Activated CD8-positive, alpha-beta T cell treated with anti-CD3 and anti-CD28 coated beads, Interleukin-2, amount 10 ng/mL, durations not matched to agents 7 days and 5 days (primary cell): ENCODE measurements around the gene AKR1D1. TPM values are rescaled to one million over a fixed set of nuclear protein-coding genes. Genes with fewer than 3 reads are reported as not detected.
"Not testable (repeated sequence)": the region's sequence is repeated elsewhere in the genome, so short reads cannot be mapped to it uniquely, and the experiment has no call there.

Source experiments
- ATAC-seq: fragments of 150-1000 bp; cut with Tn5 transposase; one replicate; pipeline ENCODE4 v1.10.0; 2021; ENCODE audit warnings: moderate library complexity
- CTCF ChIA-PET: fragments of 350-600 bp; sonication (Branson Sonifier 250); formaldehyde crosslinking; loops from one replicate; lab custom pipeline; 2021; ENCODE audit warnings: antibody characterized with exemption; lab: Charles Lee
- POLR2A ChIA-PET: fragments of 350-600 bp; sonication (Branson Sonifier 250); formaldehyde crosslinking; loops from one replicate; lab custom pipeline; 2021; ENCODE audit warnings: antibody characterized with exemption; lab: Charles Lee
- DNase-seq: peaks from one replicate; pipeline ENCODE4 v3.0.0-alpha.2; 2020
- H3K27ac Mint-ChIP-seq: one replicate; pipeline ENCODE4 v1.8.0; 2021; ENCODE audit warnings: mild to moderate bottlenecking, mixed read lengths
- H3K27me3 Mint-ChIP-seq: one replicate; pipeline ENCODE4 v1.8.0; 2021; ENCODE audit warnings: low read depth, mixed read lengths
- H3K36me3 Mint-ChIP-seq: one replicate; pipeline ENCODE4 v1.8.0; 2021; ENCODE audit warnings: low read depth, mixed read lengths
- H3K4me1 Mint-ChIP-seq: one replicate; pipeline ENCODE4 v1.8.0; 2021; ENCODE audit warnings: low read depth, mixed read lengths
- H3K4me3 Mint-ChIP-seq: one replicate; pipeline ENCODE4 v1.8.0; 2021; ENCODE audit warnings: mild to moderate bottlenecking, mixed read lengths
- H3K9me3 Mint-ChIP-seq: one replicate; pipeline ENCODE4 v1.8.0; 2022; ENCODE audit warnings: mixed read lengths; ENCODE audit not compliant: insufficient read depth
- total RNA-seq, 2 experiments: library from RNA; stranded (reverse); gene quantifications; one replicate each; pipeline ENCODE4 v1.2.3, GENCODE V29; 2021

AKR1D1 gene
- total RNA-seq, 2 experiments from 2014 or later = not detected

DNA sequence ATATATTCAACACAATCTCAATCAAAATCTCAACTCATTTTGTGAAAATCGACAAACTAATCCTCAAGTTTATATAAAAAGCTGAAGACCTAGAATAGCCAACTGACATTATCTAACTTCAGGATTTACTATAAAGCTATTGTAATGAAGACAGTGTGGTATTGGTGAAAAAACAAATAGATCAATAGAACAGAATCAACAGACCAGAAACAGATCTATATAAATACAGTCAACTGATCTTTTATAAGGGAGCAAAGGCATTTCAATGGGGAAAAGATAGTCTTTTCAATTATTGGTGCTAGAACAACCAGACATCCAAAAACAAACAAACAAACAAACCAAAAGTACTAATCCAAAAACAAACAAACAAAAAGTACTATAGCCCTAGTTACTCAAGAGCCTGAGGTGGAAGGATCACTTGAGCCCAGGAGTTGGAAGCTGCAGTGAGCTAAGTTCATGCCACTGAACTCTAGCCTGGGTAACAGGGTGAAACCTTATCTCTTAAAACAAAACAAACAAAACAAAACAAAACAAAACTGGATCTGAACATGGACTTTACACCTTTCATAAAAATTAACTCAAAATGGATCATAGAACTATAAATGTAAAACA lies 26.6 kb upstream of the AKR1D1 start:
- Mint-ChIP-seq H3K4me3 (no peak overlapping the region), H3K27ac (no peak overlapping the region), H3K36me3 (no peaks in the 10 kb centered on the region), H3K27me3 (peaks cover 8% of the 10 kb centered on the region), H3K4me1 (no peaks in the 10 kb centered on the region), H3K9me3 (no peaks in the 10 kb centered on the region)
- POLR2A ChIA-PET = no interaction called here
- CTCF ChIA-PET = no interaction called here
- DNase-seq (no peak), ATAC-seq (no peak)

DNA sequence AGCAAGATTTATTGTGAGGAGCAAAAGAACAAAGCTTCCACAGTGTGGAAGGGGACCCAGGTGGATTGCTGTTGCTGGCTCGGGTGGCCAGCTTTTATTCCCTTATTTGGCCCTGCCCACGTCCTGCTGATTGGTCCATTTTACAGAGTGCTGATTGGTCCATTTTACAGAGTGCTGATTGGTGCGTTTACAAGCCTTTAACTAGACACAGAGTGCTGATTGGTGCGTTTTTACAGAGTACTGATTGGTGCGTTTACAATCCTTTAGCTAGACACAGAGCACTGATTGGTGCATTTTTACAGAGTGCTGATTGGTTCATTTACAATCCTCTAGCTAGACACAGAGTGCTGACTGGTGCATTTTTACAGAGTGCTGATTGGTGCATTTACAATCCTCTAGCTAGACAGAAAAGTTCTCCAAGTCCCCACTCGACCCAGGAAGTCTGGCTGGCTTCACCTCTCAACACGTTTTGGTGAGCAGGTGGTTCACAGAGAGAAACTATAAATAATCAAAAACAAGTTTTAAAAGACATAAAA lies 24.5 kb upstream of the AKR1D1 start:
- POLR2A ChIA-PET, H3K4me3 Mint-ChIP-seq: not testable (repeated sequence)

DNA sequence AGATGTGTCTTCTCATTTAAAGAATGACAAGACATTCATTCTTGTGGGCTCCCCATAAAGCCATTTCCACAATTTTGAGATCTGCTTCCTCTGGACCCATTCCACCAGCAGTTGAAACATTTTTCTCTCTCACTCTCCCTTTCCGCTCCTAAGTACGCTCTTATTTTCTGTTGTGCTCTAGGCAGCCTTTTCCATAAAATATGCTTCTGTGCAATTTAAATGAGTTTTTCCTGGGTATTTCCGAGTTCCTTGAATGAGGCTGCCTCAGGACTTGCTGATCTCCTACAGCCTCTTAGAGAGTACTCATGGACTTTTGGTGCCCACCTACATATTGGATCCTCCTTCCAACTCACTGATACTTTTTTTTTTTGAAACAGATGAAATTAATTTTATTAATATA lies 23.6 kb upstream of the AKR1D1 start:
- Mint-ChIP-seq H3K27me3 (peaks cover 8% of the 10 kb centered on the region), H3K4me3 (no peak overlapping the region), H3K36me3 (no peaks in the 10 kb centered on the region), H3K4me1 (no peaks in the 10 kb centered on the region), H3K27ac (no peak overlapping the region), H3K9me3 (no peaks in the 10 kb centered on the region)
- ChIA-PET CTCF (no interaction called here), POLR2A (no interaction called here)
- no peak for DNase-seq
- ATAC-seq = no peak

More for the DNA sequence above, 24.5 kb upstream of the AKR1D1 start:
- H3K27me3 Mint-ChIP-seq, ATAC-seq, H3K9me3 Mint-ChIP-seq, H3K36me3 Mint-ChIP-seq, DNase-seq, CTCF ChIA-PET, H3K27ac Mint-ChIP-seq, H3K4me1 Mint-ChIP-seq: not testable (repeated sequence)

DNA sequence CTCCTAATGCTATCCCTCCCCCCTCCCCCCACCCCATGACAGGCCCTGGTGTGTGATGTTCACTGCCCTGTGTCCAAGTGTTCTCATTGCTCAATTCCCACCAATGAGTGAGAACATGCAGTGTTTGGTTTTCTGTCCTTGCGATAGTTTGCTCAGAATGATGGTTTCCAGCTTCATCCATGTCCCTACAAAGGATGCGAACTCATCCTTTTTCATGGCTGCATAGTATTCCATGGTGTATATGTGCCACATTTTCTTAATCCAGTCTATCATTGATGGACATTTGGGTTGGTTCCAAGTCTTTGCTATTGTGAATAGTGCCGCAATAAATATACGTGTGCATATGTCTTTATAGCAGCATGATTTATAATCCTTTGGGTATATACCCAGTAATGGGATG lies 20.6 kb upstream of the AKR1D1 start:
- H3K9me3 Mint-ChIP-seq, POLR2A ChIA-PET, H3K27ac Mint-ChIP-seq, ATAC-seq, H3K4me3 Mint-ChIP-seq, CTCF ChIA-PET, DNase-seq, H3K27me3 Mint-ChIP-seq, H3K4me1 Mint-ChIP-seq, H3K36me3 Mint-ChIP-seq: not testable (repeated sequence)

DNA sequence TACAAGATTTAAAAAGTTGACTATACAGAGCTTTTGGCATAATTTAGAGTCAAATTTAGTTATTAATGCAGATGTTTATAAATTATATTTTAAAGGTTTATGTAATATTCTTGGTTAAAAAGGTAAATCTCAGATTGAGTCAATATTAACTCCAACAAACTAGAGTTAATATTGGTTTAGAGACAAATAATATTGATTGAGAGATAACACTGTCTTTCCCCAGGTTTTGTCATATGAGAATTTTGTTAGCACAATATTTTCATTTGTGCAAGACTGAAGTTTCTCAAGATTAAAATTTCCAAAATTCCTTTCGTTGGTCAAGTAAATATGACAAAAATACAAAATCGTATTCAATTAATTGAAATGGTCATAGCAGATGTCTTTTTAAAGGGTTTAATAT lies 12.9 kb upstream of the AKR1D1 start:
- ATAC-seq (no peak), DNase-seq (no peak)
- H3K36me3 Mint-ChIP-seq = no peaks in the 10 kb centered on the region
- ChIA-PET POLR2A (no interaction called here), CTCF (no interaction called here)
- H3K4me3 Mint-ChIP-seq = no peak overlapping the region
- H3K27ac Mint-ChIP-seq = no peak overlapping the region
- no peaks in the 10 kb centered on the region for H3K9me3 Mint-ChIP-seq
- H3K4me1 Mint-ChIP-seq = no peaks in the 10 kb centered on the region
- peaks cover 2% of the 10 kb centered on the region for H3K27me3 Mint-ChIP-seq

DNA sequence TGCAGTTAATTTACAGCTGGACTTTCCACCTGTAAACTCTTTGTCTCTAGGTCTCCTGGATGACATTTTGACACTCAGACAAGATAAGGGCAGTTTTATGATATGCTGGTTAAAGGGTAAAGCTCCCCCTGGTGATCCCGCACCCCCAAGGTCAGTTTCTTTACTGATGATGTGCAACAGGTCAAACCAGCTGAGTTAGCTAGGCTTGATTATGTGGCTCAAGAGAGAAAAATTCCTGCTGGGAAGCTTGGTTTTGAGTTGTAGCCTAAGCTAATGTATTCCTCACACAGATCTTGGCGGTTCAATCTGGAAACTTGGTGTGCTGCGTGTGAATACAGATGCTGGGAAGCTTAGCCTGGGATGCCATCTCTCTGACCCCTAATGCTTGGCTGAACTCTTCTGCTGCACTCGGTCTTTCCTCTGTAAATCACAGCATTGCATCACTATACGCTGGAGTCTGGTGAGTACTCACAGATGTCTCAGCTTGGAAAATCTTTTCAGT lies 11.4 kb upstream of the AKR1D1 start:
- no peaks in the 10 kb centered on the region for H3K36me3 Mint-ChIP-seq
- ATAC-seq = no peak
- no peaks in the 10 kb centered on the region for H3K4me1 Mint-ChIP-seq
- DNase-seq = no peak
- H3K4me3 Mint-ChIP-seq = no peak overlapping the region
- peaks cover 2% of the 10 kb centered on the region for H3K27me3 Mint-ChIP-seq
- CTCF ChIA-PET = no interaction called here
- no peaks in the 10 kb centered on the region for H3K9me3 Mint-ChIP-seq
- H3K27ac Mint-ChIP-seq = no peak overlapping the region
- POLR2A ChIA-PET = no interaction called here

DNA sequence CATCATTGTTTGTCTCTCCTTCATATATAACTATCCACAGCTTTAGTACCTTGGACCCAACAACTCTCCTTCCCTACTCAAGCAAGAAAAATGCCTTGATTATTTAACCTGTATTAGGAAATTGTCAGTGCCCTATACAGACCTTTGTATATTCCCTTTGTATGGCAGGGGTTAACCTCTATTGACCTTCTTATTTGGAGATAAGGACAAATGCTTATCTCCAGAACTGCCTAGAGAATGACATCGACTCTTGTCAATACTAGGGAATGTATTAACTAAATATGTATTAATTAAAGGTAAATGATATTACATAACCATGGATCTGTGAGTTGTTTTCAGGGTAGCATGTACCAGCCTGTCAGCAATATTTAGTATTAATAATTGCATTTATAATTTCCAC lies 10.4 kb upstream of the AKR1D1 start:
- Mint-ChIP-seq H3K27me3 (peaks cover 4% of the 10 kb centered on the region), H3K36me3 (no peaks in the 10 kb centered on the region), H3K4me1 (no peaks in the 10 kb centered on the region), H3K27ac (no peak overlapping the region), H3K4me3 (no peak overlapping the region), H3K9me3 (no peaks in the 10 kb centered on the region)
- ChIA-PET POLR2A (no interaction called here), CTCF (no interaction called here)
- ATAC-seq (no peak), DNase-seq (no peak)

DNA sequence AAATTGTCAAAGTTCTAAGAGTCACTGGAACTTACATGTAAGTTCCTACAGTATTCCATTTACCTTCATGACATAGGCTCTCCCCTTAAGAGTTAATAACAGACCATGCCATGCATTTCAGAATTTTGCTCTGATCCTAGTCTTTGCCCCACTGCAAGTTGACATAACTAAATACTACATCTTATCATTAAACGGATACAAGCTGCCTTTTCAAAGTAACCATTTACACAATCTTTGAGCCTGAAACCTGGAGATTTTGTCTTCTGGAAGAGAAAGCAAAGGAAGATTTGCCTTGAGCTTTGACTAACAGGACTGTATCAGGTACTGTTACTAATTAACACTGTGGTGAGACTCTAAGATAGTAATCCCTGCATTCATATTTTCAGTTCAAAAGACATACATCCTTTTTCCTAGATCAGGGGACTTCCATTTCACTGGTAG lies 9.3 kb upstream of the AKR1D1 start:
- Mint-ChIP-seq H3K27me3 (peaks cover 6% of the 10 kb centered on the region), H3K4me3 (no peak overlapping the region), H3K9me3 (no peaks in the 10 kb centered on the region), H3K27ac (no peak overlapping the region), H3K4me1 (no peaks in the 10 kb centered on the region), H3K36me3 (no peaks in the 10 kb centered on the region)
- CTCF ChIA-PET = no interaction called here
- POLR2A ChIA-PET = no interaction called here
- DNase-seq (no peak), ATAC-seq (no peak)

DNA sequence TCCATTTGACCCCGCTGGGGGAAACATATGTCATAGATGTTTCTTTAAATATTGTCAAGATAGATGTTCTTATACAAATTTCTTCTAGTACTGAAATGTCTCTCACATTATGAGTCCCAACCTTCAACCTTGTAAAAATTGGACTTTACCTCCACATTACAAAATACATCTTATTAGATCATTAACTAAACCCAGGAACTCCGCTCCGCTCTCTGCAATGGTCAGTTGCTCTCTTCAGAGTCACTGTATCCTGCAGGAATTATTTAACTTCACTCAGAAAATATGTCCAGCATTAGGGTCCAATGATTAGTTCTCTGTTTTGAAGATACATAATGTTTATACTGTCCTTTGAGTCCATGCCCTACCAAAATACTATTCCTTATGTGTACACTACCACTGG lies 8.5 kb upstream of the AKR1D1 start:
- H3K27me3 Mint-ChIP-seq = peaks cover 6% of the 10 kb centered on the region
- no peaks in the 10 kb centered on the region for H3K36me3 Mint-ChIP-seq
- H3K9me3 Mint-ChIP-seq = no peaks in the 10 kb centered on the region
- ChIA-PET POLR2A (no interaction called here), CTCF (no interaction called here)
- ATAC-seq (no peak), DNase-seq (no peak)
- H3K27ac Mint-ChIP-seq = no peak overlapping the region
- H3K4me3 Mint-ChIP-seq = no peak overlapping the region
- no peaks in the 10 kb centered on the region for H3K4me1 Mint-ChIP-seq

DNA sequence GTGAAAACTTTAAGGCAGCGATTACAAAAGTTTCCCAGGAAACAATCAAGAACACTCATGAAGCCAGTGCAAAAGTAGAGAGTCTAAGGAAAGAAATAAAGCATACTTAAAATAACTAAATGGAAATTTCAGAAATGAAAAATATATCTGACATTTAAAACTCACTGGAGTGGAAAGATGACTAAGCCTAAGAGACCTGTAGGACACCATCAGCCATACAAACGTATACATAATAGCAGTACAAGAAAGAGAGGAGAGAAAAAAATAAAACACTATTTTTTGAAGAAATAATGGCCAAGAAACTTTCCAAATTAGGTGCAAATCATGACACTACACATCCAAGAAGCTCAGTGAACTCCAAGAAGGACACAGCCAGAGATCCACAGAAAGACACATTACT lies 5.4 kb upstream of the AKR1D1 start:
- CTCF ChIA-PET = interaction anchor here (0.9 kb wide), 1 partner anchor 60 kb away, joined by 3 read pairs; no protein-coding TSS in a partner anchor
- no peak overlapping the region for H3K4me3 Mint-ChIP-seq
- ATAC-seq = no peak
- H3K27me3 Mint-ChIP-seq = peaks cover 4% of the 10 kb centered on the region
- no peaks in the 10 kb centered on the region for H3K9me3 Mint-ChIP-seq
- no peak for DNase-seq
- POLR2A ChIA-PET = no interaction called here
- H3K36me3 Mint-ChIP-seq = no peaks in the 10 kb centered on the region
- no peak overlapping the region for H3K27ac Mint-ChIP-seq
- H3K4me1 Mint-ChIP-seq = no peaks in the 10 kb centered on the region

DNA sequence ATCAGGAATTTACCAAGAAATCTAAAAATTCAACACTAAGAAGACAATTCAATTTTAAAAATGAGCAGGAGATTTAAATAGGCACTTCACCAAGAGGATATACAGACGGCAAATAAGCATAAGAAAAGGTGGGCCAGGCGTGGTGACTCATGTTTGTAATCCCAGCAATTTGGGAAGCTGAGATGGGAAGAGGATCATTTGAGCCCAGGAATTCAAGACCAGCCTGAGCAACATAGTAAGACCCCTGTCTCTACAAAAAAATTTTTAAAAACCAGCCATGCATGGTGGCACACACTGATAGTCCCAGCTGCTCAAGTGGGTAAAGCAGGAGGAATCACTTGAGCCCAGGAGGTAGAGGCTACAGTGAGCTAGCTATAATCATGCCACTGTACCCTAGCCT lies 3.5 kb upstream of the AKR1D1 start:
- H3K27me3 Mint-ChIP-seq = peaks cover 4% of the 10 kb centered on the region
- no peak overlapping the region for H3K4me3 Mint-ChIP-seq
- POLR2A ChIA-PET = no interaction called here

DNA sequence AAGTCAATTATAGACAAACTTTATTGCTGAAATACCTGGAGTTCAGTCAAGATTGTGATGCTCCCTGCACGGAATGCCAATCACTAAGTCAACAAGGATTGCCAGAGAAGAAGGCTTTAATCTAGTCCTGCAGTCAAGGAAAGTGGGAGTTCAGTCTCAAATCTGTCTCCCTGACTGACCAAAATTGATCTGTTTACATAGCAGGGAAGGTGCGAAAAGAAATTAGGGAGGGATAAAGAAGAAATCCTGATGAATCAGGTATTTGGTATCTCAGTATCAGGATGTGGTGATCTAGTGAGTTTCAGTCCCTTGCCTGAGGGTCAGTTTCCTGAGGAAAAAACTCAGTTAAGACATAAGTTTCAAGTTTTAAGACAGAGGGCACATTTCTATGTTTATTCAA lies 2.1 kb upstream of the AKR1D1 start:
- Mint-ChIP-seq H3K36me3 (no peaks in the 10 kb centered on the region), H3K4me1 (no peaks in the 10 kb centered on the region), H3K27me3 (peaks cover 4% of the 10 kb centered on the region), H3K4me3 (no peak overlapping the region), H3K9me3 (no peaks in the 10 kb centered on the region), H3K27ac (no peak overlapping the region)
- ChIA-PET POLR2A (no interaction called here), CTCF (no interaction called here)
- DNase-seq (no peak), ATAC-seq (no peak)

More for the DNA sequence above, 3.5 kb upstream of the AKR1D1 start:
- no peaks in the 10 kb centered on the region for H3K36me3 Mint-ChIP-seq
- DNase-seq (no peak), ATAC-seq (no peak)
- no peaks in the 10 kb centered on the region for H3K9me3 Mint-ChIP-seq
- H3K27ac Mint-ChIP-seq = no peak overlapping the region
- H3K4me1 Mint-ChIP-seq = no peaks in the 10 kb centered on the region
- CTCF ChIA-PET = no interaction called here

DNA sequence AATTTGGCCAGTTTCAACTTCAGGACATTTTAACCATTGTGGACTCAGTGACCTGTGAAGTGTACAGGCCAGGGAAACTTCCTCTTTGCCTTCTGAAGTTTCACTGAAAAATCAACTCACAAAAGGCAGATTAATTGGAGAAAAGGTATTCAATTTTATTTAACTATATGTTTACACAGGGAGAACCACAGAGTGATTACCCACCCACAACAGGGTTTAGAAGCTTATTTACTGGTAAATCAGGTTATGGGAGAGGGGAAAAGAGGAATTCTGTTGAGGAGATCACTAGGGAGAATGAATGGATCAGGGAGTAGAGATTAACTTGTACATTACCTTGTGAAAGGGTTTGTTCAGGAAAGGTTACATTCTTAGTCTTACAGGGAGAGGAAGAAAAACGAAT lies 1.7 kb upstream of the AKR1D1 start:
- ATAC-seq (no peak), DNase-seq (no peak)
- Mint-ChIP-seq H3K4me3 (no peak overlapping the region), H3K27me3 (peaks cover 4% of the 10 kb centered on the region), H3K36me3 (no peaks in the 10 kb centered on the region), H3K27ac (no peak overlapping the region), H3K9me3 (no peaks in the 10 kb centered on the region), H3K4me1 (no peaks in the 10 kb centered on the region)
- POLR2A ChIA-PET = no interaction called here
- CTCF ChIA-PET = no interaction called here
